HG03108 (cell line): ENCODE results near the gene STX8.
"Not testable (repeated sequence)": the region's sequence is repeated elsewhere in the genome, so short reads cannot be mapped to it uniquely, and the experiment has no call there.

Experiments
- ATAC-seq: cut with Tn5 transposase; IDR thresholded peaks from one replicate; pipeline ENCODE4 v1.9.1; 2021; ENCODE audit warnings: moderate library complexity; ENCODE audit not compliant: unreplicated experiment

Gene STX8

DNA sequence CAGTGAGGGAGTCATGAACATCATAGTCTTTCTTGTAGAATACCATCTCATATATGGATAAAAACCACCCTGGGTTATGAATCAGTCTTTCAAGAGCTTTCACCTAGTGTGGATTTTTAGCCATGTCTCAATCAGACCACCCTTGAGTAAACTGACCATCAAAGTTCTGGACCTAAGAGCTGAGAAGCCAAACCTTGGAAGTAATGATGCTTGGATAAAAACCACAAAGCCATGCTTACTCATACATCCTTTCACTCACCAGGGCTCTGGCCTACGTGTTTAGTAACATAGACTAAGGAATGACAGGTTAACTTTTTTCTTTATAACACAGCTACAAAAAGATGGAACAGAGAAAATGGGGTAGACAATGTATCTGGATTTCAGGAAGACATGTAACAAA, 167.2 kb downstream of the STX8 start:
- ATAC-seq: no peak

DNA sequence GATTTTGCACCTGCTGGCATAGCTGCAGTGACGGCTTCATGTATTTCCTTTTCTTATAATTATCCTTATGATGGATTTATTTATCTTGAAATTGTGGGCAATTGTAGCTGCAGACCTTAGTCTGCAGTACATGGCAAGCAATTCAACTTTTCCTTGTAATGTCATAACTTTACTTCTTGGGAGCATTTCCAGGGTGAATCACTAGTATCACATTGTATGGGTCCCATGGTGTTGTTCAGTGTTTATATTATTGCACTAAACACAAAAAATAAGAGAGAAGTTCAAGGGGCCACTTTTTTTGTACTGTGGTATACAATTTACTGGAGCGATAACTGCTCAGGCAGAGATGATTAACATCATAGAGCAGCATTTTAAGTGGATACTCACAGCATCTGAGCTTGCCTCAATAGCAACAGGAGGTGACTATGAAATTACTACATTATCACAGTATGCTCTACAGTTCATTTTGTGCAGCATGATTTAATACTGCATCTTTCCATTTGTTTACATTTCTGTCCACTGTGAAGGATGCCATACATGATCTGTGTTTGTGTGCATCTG, 169.5 kb downstream of the STX8 start:
- no peak for ATAC-seq

DNA sequence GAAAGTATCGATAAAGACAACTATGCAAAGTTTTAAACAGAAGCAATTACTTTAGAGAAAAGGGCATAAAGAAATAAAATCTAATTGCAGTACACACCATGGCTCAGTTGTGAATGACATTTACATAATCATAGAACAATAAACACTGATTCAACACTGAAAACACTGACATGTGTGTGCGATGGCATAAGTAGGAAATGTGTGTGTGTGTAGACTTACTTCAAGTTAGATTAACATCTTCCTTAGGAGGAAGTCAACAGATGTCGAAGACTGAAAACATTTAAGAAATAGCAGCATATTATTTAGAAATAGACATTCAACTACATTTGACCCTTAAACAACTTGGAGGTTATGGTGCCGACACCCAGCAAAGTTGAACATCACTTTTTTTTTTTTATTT, 172.4 kb downstream of the STX8 start:
- ATAC-seq: no peak

DNA sequence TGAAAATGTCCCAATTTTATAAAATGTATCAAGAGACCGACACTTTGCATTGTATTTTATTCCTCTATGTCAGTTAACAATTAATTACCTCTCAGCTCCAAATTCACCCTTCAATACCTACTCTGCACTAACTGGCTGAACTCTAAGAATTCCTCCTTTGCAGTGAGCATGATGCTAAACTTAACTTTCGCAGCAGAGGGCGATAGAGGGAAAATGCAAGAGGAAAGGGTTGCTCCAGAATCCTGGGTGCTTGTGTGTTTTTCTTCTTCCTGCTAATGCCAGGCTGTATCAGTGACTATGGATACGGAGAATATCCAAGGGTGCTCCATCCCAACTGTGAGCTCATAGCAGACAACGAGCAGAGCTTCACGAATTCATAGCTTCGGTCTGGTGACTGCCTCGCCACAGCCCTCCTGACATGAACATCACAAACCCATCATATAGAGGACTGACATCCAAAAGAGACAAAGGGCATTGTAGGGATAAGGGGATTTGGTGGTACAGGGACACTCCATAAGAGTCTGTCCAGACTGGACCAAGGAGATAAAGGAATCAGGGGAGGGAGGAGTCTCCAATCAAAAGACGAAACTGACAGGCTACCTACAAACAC, 172.9 kb downstream of the STX8 start:
- ATAC-seq: no peak

DNA sequence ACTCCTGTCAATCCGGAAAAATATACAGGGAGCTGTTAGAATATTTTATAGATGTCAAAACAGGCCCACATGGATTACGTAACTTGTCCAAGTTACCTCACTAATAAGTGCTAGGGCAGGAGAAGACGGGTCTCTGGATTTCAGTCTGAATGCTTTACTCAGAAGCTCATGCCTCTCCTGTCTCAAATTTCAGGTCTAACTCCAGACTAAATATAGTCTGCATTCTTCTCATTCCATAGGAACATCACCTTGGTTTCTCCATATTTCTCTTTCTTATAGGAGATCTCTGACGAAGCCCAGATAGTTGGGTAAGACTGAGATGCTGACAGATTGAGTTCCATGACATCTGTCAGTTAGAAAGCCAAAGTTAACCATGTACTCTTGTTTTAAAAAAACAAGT, 174.2 kb downstream of the STX8 start:
- ATAC-seq: no peak

DNA sequence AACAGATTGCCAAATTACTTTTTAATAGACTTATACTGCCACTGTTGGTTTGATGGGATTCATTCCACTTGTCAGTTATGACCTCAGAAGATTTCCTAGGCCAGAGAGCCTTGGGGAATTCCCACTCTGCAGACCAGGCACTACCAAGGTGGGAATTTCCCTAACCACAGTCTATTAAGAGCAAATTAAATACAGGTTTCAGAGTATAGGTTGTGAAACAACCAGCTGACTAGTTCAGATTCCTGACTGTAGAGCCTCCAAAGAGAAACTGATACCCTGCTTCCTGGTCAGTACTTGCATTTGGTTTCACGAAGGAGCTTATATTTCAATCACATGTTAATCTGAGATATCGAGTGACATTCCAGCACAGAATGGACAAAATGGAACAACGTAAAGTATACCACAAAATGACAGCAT, 186.5 kb downstream of the STX8 start:
- ATAC-seq: peak; percentile 84

DNA sequence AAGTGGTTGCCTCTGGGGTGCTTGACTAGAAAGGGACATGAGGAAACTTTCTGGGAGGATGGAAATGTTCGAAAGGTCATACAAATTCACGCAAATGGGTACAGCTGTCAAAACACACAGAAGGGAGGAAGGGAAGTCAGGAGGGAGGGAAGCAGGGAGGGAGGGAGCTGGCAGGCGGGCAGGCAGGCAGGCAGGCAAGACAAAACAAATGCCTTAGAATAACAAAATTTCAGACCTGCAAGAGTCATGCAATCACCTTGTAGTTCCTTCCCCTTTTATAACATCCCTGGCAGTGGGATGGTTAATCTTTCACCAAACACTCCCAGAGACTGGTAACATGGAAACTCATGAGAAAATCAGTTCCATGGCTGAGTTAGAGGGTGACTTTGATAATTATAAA, 189.2 kb downstream of the STX8 start:
- no peak for ATAC-seq

DNA sequence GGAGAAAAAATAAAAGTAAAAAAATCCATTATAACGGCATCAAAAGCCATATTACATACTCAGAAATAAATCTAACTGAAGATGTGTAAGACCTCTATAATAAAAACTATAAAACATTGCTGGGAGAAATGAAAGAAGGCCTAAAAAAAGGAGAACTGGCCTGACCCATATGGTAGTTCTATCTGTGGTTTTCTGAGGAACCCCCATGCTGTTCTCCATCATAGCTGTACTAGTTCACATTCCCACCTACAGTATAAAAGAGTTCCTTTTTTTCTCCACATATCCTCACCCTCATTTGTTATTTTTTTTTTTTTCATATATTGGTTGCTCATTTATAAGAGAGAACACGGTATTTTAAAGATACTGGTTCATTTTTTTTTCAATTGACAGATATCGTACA, 191.8 kb downstream of the STX8 start:
- ATAC-seq: no peak

DNA sequence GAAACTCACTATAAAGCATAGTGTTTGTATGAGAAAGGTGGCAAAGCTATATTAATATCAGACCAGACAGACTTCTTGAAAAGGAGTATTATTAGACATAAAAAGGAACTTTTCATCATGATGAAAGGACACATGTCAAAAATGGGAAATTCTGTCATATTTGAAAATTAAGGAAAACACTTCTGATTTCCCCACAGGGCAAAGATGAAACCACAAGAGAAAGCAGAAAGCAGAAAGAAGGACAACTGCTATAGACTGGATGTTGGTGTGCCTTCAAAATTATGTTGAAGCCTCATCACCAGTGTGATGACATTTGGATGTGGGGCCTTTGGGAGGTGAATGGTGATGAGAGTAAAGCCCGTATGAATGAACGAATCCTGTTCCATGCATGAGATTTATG, 193.0 kb downstream of the STX8 start:
- no peak for ATAC-seq

DNA sequence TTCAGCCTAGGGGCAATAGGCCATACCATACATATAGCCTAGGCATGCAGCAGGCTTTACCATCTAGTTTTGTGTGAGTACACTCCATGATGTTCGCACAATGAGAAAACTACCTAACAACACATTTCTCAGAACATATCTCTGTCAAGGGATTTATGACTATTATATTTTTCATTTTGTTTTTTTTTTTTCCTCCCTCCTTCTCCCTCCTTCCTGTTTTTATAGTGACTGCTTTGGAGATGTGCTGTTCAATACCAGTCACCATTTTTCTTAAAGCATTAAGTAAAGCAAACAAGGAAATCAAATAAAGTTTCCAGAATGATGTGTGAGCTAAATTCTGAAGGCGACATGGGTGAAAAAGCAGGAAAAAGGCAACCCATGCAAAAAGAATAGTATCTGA, 194.6 kb downstream of the STX8 start:
- no peak for ATAC-seq

DNA sequence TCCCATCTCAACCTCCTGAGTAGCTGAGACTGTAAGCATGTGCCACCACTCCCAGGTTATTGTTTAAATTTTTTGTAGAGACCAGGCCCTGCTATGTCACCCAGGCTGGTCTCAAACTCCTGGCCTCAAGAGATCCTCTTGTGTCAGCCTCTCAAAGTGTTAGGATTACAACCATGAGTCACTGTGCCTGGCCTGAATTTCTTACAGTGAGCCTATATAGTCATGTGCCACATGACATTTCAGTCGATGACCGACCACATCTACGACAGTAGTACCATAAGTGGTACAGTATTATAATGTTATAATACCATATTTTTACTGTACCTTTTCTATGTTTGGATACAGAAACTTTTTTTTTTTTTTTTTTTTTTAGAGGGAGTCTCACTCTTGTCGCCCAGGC, 195.3 kb downstream of the STX8 start:
- no peak for ATAC-seq

DNA sequence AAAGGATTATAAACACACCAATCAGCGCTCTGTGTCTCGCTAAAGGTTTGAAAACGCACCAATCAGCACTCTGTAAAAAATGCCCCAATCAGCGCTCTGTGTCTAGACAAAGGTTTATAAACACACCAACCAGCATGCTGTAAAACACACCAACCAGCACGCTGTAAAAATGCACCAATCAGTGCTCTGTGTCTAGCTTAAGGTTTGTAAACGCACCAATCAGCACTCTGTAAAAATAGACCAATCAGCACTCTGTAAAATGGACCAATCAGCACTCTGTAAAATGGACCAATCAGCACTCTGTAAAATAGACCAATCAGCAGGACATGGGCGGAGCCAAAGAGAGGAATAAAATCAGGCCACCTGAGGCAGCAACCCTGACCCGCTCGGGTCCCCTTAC, 199.4 kb downstream of the STX8 start:
- ATAC-seq: not testable (repeated sequence)

DNA sequence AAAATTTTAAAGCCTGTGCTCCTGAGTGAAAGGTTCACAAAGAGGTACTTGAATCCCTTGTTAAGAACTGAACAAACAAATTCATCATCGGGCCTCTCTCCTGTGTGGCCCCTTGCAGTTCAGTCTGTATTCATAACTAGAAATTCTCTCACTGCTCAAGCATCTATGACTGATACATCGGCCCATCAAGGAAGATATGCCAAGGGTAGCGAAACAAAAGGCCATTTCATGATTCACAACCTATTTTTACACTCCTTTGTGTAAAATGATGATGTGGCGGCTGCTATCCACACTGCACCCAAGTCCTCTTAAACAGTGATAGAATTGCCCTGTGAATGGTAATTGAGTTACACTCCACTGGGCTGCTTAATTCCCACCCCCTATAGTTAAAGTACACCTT, 204.6 kb downstream of the STX8 start:
- no peak for ATAC-seq

DNA sequence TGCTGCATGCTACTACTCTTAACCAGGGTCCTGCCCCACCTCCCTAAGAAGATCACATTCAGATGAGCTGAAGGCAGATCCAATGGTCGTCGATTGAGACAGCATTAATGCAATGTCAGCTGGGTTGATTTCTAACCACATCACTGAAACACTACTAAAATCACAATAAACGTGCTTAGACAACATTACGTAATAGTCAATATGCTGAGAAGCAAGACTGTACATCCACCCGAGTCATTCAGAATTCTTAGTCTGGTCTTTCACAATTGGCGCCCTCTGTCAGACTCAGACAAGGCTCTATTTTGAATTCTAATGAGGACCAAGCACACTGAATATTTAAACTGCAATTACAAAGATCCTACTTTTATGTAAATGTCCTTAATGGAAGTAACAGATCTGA, 205.2 kb downstream of the STX8 start:
- ATAC-seq: no peak

DNA sequence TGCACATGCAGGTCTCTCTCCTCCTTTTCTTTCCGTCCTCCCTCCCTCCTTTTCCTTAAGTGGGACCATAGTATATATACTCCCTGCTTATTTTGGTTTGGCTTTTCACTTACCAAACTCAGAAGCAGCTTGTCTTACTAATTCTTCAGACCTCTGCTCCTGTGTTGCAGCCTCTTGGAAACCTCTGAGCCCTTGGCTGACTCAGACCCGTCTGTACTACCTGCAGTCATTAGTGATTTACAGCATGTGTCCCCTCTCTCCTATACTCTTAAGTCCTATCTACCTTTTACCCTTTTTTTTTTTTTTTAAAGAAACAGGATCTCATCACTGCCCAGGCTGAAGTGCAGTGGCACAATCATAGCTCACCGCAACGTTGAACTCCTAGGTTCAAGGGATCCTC, 207.0 kb downstream of the STX8 start:
- no peak for ATAC-seq

DNA sequence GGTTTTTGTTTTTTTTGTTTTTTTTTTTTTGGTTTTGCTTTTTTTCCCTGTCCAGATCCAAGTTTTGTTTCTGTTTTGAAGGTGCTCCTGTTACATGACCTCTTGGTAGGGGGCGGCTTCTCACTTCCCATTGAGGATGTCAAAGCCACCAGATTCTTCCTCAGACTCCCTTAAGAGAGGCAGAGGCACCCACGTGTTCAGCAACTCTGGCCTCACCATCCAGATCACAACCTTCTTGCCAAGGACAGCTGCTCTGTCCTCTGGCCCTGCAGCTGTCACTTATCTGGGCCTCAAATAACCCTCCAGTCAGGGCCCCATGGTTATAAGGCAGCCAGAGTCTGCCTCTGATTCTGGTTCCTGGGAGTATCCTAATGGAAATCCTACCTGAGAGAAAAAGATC, 208.5 kb downstream of the STX8 start:
- ATAC-seq: no peak

DNA sequence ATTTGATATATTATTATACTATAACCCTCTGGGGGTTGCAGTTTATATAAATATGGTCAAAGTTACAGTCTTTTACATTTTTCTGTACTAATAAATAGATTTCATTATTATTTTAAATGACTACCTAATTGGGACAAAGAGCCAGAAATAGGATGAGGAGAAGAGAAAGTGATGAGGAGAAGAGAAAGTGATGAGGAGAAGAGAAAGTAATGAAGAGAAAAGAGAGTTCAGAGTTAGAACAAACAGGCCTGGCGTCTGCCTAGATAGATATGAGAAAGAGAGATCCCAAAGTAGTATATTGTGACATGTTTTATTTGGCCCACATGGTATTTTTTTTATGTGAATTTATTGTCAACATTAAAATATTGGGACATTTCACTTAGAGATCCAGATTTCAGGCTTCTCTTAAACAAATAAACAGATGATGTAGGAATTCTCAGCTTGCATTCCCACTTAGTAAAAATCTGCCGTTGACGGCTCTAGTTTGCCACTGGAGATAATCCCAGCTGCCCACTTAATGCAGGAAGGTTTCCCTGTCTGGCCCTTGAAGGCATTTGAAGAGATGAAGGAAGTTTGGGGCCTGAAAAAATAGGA, 210.7 kb downstream of the STX8 start:
- ATAC-seq: no peak

DNA sequence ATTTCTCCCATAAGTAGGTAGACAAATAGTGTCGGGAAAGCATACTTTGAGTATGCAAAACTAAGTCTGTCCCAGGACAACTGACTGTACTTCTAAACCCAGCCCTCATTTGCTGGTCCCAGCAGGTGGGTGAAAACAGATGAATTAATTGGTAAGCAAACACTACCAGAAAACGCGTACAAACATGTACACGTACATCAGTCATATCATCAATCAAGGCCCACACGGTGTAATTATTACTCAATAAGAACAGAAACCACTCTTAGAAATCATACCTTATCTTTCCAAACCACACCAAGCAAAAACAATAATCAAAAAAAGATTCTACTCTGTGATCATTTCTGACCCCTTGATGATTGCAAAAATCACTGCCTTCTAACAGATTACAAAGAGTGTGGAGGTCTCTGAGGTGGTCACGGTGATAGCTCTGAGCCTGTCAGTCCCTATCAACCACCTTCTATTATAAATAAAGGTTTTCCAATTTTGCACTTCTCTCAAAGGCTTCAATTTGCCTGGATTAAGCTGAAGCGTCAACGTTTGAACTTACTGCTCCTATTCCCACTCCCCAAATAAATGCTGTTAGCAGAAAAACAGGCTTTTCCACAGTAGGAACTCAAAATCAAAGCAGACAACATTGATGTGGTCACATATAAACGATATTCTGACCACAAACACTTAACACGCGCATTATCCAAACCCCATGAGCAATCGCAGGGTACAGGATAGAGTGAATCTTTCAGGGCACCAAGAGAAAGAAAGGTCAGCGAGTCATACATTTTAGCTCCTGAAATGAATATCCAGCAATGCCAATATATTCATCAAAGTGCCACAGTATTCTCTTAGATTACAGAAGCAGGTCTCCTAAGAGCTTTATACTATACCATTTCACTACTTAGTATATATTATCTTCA, 211.9 kb downstream of the STX8 start:
- no peak for ATAC-seq

DNA sequence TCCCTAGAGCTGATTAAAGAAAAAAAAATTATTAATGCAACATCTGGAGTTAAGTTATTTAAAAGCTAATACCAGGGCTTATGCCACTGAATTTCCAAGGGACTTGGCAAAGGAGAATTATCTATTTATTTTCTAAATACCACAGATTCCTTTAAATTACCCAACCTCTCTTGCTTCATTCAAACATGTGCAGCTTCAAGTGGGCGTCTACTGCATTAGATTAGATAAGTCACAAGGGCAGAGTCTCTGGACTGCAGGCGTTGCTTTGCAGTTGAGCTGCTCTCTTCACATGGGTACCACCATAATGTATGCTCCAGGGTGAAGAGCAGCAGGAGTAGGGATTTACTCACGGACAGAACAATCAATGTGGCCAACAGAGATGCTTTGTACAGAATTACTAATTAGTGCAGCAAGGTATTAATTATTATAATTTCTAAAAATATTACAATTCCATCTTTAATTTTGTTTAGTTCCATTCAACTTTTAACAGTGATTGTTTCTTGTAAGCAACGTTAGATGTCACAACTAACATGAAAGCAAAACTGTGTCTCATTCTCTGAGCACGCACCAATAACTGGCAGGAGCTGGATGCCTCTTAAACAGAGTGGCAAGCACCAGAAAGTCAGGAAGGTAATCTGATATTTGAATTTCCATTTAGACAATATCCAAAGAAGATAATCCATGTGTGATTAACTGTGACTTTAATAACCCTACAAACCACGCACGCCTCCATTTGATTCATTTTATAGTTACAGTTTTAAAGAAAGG, 214.2 kb downstream of the STX8 start:
- ATAC-seq: no peak

DNA sequence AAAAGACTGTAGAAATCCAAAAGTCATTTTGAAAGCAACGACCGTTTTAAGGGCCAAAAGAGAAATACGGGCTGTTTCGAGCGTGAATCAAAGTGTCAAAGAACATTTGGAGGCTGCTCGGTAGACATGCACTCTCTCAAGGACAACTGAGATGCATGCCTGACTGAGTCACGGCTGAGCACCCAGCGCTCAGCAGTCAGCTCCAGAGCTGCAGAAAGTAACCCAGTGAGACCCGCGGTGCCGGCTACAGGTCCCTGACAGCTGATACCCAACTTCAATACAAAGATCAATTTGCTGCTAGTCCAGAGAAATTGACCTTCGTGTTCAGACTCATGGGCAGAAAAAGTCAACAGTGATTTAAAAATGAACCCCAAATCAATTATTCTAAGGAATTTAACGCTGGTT, 214.9 kb downstream of the STX8 start:
- ATAC-seq: no peak

DNA sequence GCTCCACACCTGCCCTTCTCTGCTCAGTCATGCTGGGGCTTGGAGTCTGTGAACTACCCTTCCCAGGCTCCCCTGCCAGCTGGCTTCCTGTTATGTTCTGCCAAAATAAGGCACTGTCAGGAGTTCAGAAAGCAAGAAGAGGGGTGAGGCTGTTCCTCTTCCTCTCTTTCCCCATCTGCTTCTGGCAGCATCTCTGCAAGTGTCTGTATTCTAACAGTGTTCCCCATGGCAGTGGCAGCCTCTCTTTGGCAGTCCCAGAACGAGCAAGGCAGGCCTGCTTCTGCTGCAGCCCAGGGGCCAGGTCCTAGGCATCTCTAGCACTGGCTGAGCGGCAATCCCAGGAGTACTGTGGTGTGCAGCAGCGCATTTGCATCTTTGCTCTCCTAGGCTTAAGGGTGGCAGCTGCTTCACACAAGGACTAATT, 219.1 kb downstream of the STX8 start:
- ATAC-seq: no peak
